H1 (cell line): ENCODE results near the gene ERN2. TPM values are rescaled to one million over a fixed set of nuclear protein-coding genes. Genes with fewer than 3 reads are reported as not detected.

ENCODE experiments used
- CTCF ChIA-PET: fragments of 300-600 bp; sonication (Branson Sonifier 250); formaldehyde crosslinking; loops from one replicate; lab custom pipeline; 2021; ENCODE audit not compliant: partially characterized antibody; lab: Charles Lee
- POLR2A ChIA-PET: fragments of 300-600 bp; sonication (Branson Sonifier 250); formaldehyde crosslinking; loops from one replicate; lab custom pipeline; 2021; ENCODE audit warnings: inconsistent platforms; ENCODE audit not compliant: partially characterized antibody; lab: Charles Lee
- DNase-seq, 2 experiments: peaks; one replicate each; pipeline versions ENCODE4 v3.0.0 to v3.0.0-alpha.2; 2010 to 2022; ENCODE audit warnings: low spot score in 2 of 2, low read depth in 1 of 2, mixed read lengths in 1 of 2
- FAIRE-seq: peaks from 2 replicates; lab custom pipeline; 2011; peaks lifted over from hg19 to GRCh38; lab: Jason Lieb, UNC
- H2AFZ ChIP-seq: 2 replicates; pipeline ENCODE4 v1.8.1; 2012; ENCODE audit warnings: low read length, inconsistent platforms
- H2AK5ac ChIP-seq: 2 replicates; pipeline ENCODE4 v1.6.1; 2013; ENCODE audit warnings: low read depth, low read length
- H2BK120ac ChIP-seq: replicated peaks from 2 replicates; pipeline ENCODE3; 2013; ENCODE audit warnings: low read depth, low read length, inconsistent platforms
- H2BK12ac ChIP-seq: 2 replicates; pipeline ENCODE4 v1.6.1; 2013; ENCODE audit warnings: low read depth, low read length
- H2BK15ac ChIP-seq: 2 replicates; pipeline ENCODE4 v1.6.1; 2013; ENCODE audit warnings: low read length
- H2BK20ac ChIP-seq: 2 replicates; pipeline ENCODE4 v1.6.1; 2013; ENCODE audit warnings: low read length
- H2BK5ac ChIP-seq: 2 replicates; pipeline ENCODE4 v1.6.1; 2013; ENCODE audit warnings: low read depth, low read length
- H3K14ac ChIP-seq: 2 replicates; pipeline ENCODE4 v1.6.1; 2013; ENCODE audit warnings: inconsistent platforms; ENCODE audit not compliant: insufficient read length
- H3K18ac ChIP-seq: 2 replicates; pipeline ENCODE4 v1.6.1; 2013; ENCODE audit warnings: low read length; ENCODE audit errors: extremely low read depth
- H3K23ac ChIP-seq: 2 replicates; pipeline ENCODE4 v1.6.1; 2013; ENCODE audit warnings: inconsistent platforms; ENCODE audit not compliant: insufficient read length
- H3K23me2 ChIP-seq: 2 replicates; pipeline ENCODE4 v1.6.1; 2013; ENCODE audit warnings: low read depth, low read length
- H3K27ac ChIP-seq: 2 replicates; pipeline ENCODE4 v1.6.1; 2011; ENCODE audit warnings: low read depth, low read length, inconsistent platforms
- H3K27me3 ChIP-seq, 4 experiments: replicated peaks in 1 of 4; 1 replicate in 1 of 4; 2 replicates in 3 of 4; pipeline versions ENCODE4 v1.6.1 to v1.8.1; 2011 to 2013; ENCODE audit warnings: low read length in 3 of 4, mild to moderate bottlenecking in 3 of 4, inconsistent platforms in 2 of 4, mixed read lengths in 2 of 4, moderate library complexity in 1 of 4; ENCODE audit not compliant: control insufficient read depth in 3 of 4, insufficient read depth in 3 of 4; ENCODE audit errors: extremely low read depth in 1 of 4
- H3K36me3 ChIP-seq, 4 experiments: 2 replicates each; pipeline versions ENCODE4 v1.6.1 to v1.8.1; 2011 to 2013; ENCODE audit warnings: mild to moderate bottlenecking in 4 of 4, low read length in 3 of 4, moderate library complexity in 2 of 4, control low read depth in 1 of 4, inconsistent platforms in 1 of 4; ENCODE audit not compliant: insufficient read depth in 4 of 4, control insufficient read depth in 2 of 4
- H3K4ac ChIP-seq: replicated peaks from 2 replicates; pipeline ENCODE3; 2013; ENCODE audit warnings: low read length, low read depth, mixed read lengths, inconsistent platforms; ENCODE audit not compliant: insufficient read length
- H3K4me1 ChIP-seq, 4 experiments: replicated peaks in 1 of 4; 1 replicate in 1 of 4; 2 replicates in 3 of 4; pipeline versions ENCODE4 v1.6.1 to v1.8.1; 2011 to 2013; ENCODE audit warnings: low read length in 3 of 4, inconsistent platforms in 2 of 4, mixed read lengths in 1 of 4; ENCODE audit not compliant: insufficient read depth in 4 of 4, control insufficient read depth in 3 of 4
- H3K4me2 ChIP-seq, 2 experiments: 2 replicates each; pipeline versions ENCODE4 v1.6.1 to v1.8.1; 2011 to 2013; ENCODE audit warnings: low read depth in 2 of 2, low read length in 2 of 2, control low read depth in 1 of 2, inconsistent platforms in 1 of 2, mild to moderate bottlenecking in 1 of 2; ENCODE audit not compliant: insufficient read depth in 1 of 2
- H3K4me3 ChIP-seq, 4 experiments: fragments of 200-600, 300-600 bp in 1 of 4; sonication (generic), shearing (Covaris generic), sonication (Bioruptor Twin) in 1 of 4; 2 replicates each; pipeline versions ENCODE4 v1.5.1 to v1.8.1; 2011 to 2016; ENCODE audit warnings: low read length in 4 of 4, low read depth in 3 of 4, control low read depth in 2 of 4, inconsistent platforms in 2 of 4, mild to moderate bottlenecking in 2 of 4, mixed read lengths in 1 of 4, moderate library complexity in 1 of 4; ENCODE audit not compliant: insufficient read depth in 2 of 4; ENCODE audit errors: extremely low read depth in 1 of 4
- H3K56ac ChIP-seq: replicated peaks from 2 replicates; pipeline ENCODE3; 2013; ENCODE audit warnings: low read depth, mild to moderate bottlenecking, mixed read lengths, low read length, inconsistent platforms; ENCODE audit not compliant: insufficient read length
- H3K79me1 ChIP-seq: 2 replicates; pipeline ENCODE4 v1.6.1; 2013; ENCODE audit warnings: low read depth, low read length, control low read depth
- H3K79me2 ChIP-seq, 2 experiments: 2 replicates each; pipeline versions ENCODE4 v1.6.1 to v1.8.1; 2012 to 2013; ENCODE audit warnings: low read length in 2 of 2, mild to moderate bottlenecking in 2 of 2, inconsistent platforms in 1 of 2; ENCODE audit not compliant: insufficient read depth in 2 of 2, control insufficient read depth in 1 of 2
- H3K9ac ChIP-seq, 4 experiments: replicated peaks in 1 of 4; 1 replicate in 1 of 4; 2 replicates in 3 of 4; pipeline versions ENCODE4 v1.6.1 to v1.8.1; 2011 to 2013; ENCODE audit warnings: low read depth in 3 of 4, low read length in 3 of 4, control low read depth in 2 of 4, mild to moderate bottlenecking in 2 of 4, moderate library complexity in 2 of 4, inconsistent platforms in 1 of 4; ENCODE audit errors: extremely low read depth in 1 of 4
- H3K9me3 ChIP-seq, 2 experiments: 2 replicates each; pipeline versions ENCODE4 v1.6.1 to v1.8.1; 2012 to 2013; ENCODE audit warnings: mild to moderate bottlenecking in 2 of 2, moderate library complexity in 2 of 2, control low read depth in 1 of 2, inconsistent platforms in 1 of 2, low read depth in 1 of 2, low read length in 1 of 2, mixed read lengths in 1 of 2; ENCODE audit not compliant: insufficient read depth in 2 of 2
- H4K20me1 ChIP-seq, 2 experiments: replicated peaks in 1 of 2; 2 replicates each; pipeline versions ENCODE3 to v1.8.1; 2011 to 2013; ENCODE audit warnings: inconsistent platforms in 2 of 2, low read length in 2 of 2, mild to moderate bottlenecking in 1 of 2; ENCODE audit not compliant: insufficient read depth in 2 of 2, control insufficient read depth in 1 of 2
- H4K5ac ChIP-seq: 2 replicates; pipeline ENCODE4 v1.6.1; 2013; ENCODE audit warnings: low read length, low read depth, mixed read lengths, inconsistent platforms; ENCODE audit not compliant: insufficient read length
- H4K8ac ChIP-seq: 2 replicates; pipeline ENCODE4 v1.8.0; 2013; ENCODE audit warnings: mild to moderate bottlenecking, moderate library complexity, low read length, inconsistent platforms; ENCODE audit not compliant: insufficient read depth; ENCODE audit errors: extremely low read depth
- H4K91ac ChIP-seq: replicated peaks from 2 replicates; pipeline ENCODE3; 2013; ENCODE audit warnings: low read length, mixed read lengths, inconsistent platforms; ENCODE audit not compliant: insufficient read length
- CREB1 ChIP-seq: IDR thresholded peaks from 2 replicates; pipeline ENCODE4 v1.6.1; 2012; ENCODE audit warnings: inconsistent platforms
- FOSL1 ChIP-seq: IDR thresholded peaks from 2 replicates; pipeline ENCODE4 v1.6.1; 2011; ENCODE audit warnings: mild to moderate bottlenecking, low read depth, low read length, moderate library complexity; ENCODE audit not compliant: insufficient read depth
- GTF2F1 ChIP-seq: IDR thresholded peaks from 2 replicates; pipeline ENCODE4 v1.6.1; 2012; ENCODE audit warnings: low read depth, low read length, improper control_type of control experiment, borderline replicate concordance
- JUN ChIP-seq: IDR thresholded peaks from 2 replicates; pipeline ENCODE4 v1.6.1; 2011; ENCODE audit warnings: low read depth, mild to moderate bottlenecking, improper control_type of control experiment, low read length
- NRF1 ChIP-seq: IDR thresholded peaks from 2 replicates; pipeline ENCODE4 v1.6.1; 2011; ENCODE audit warnings: mild to moderate bottlenecking, low read depth, low read length, improper control_type of control experiment
- POU5F1 ChIP-seq: IDR thresholded peaks from 2 replicates; pipeline ENCODE4 v1.6.1; 2011; ENCODE audit warnings: low read depth, mild to moderate bottlenecking, low read length, moderate library complexity
- RBBP5 ChIP-seq: IDR thresholded peaks from 2 replicates; pipeline ENCODE4 v1.7.1; 2012; ENCODE audit warnings: low read depth, mild to moderate bottlenecking, inconsistent platforms, low read length, moderate library complexity, borderline replicate concordance
- SIN3A ChIP-seq, 2 experiments: IDR thresholded peaks in 1 of 2; conservative IDR thresholded peaks in 1 of 2; 2 replicates each; pipeline ENCODE4 v1.6.1; 2011 to 2012; ENCODE audit warnings: low read length in 2 of 2, improper control_type of control experiment in 1 of 2, low read depth in 1 of 2, mild to moderate bottlenecking in 1 of 2
- SP4 ChIP-seq: IDR thresholded peaks from 2 replicates; pipeline ENCODE4 v1.6.1; 2012; ENCODE audit warnings: low read length, inconsistent platforms
- SUZ12 ChIP-seq: fragments of 200-600 bp; sonication (generic); IDR thresholded peaks from 2 replicates; pipeline ENCODE4 v1.6.1; 2012; ENCODE audit warnings: mild to moderate bottlenecking, inconsistent platforms, low read length, moderate library complexity, mixed read lengths
- TAF7 ChIP-seq: optimal IDR thresholded peaks from 2 replicates; pipeline ENCODE3; 2011; ENCODE audit warnings: low read depth, mild to moderate bottlenecking, inconsistent platforms, low read length, moderate library complexity, borderline replicate concordance
- ZNF274 ChIP-seq: IDR thresholded peaks from 2 replicates; pipeline ENCODE4 v1.7.0; 2012; ENCODE audit warnings: low read length, borderline replicate concordance; ENCODE audit errors: extremely low read depth
- WGBS, 2 experiments: shearing (Covaris generic) in 1 of 2; methylation state at CpG; one replicate each; pipeline versions ENCODE4 v1.1.6 to v1.1.7; 2013 to 2015; ENCODE audit warnings: low lambda C conversion rate in 2 of 2, mixed read lengths in 2 of 2, inconsistent platforms in 1 of 2, low coverage in 1 of 2, missing lambda C conversion rate in 1 of 2; ENCODE audit not compliant: insufficient replicate concordance in 2 of 2, insufficient coverage in 1 of 2, insufficient read length in 1 of 2; ENCODE audit errors: extremely low coverage in 1 of 2, missing lambda C conversion rate in 1 of 2; 5-methylcytosine and 5-hydroxymethylcytosine counted together
- polyA plus RNA-seq, 7 experiments: library from polyadenylated mRNA; depleted of rRNA in 3 of 7; stranded (reverse) in 5 of 7; unstranded in 2 of 7; fragments of >200 nt in 5 of 7; fragments of 200-250 nt in 2 of 7; gene quantifications; 1 replicate in 5 of 7; 2 replicates in 1 of 7; 4 replicates in 1 of 7; pipeline versions ENCODE4 v1.2.1 to v1.2.3, GENCODE V29; 2011 to 2013; ENCODE audit warnings: missing spikeins in 2 of 7, mixed read lengths in 2 of 7
- total RNA-seq: library from RNA; stranded (reverse); fragmentation: NEBNext Ultra II Directional; extraction: Animal tissue kit (Norgen Biotek cat#: 25700); gene quantifications from 2 replicates; pipeline ENCODE4 v1.2.1, GENCODE V29; 2021
- TF ChIP-seq, protein P1 (sequence below): IDR thresholded peaks from 2 replicates; pipeline ENCODE4 v1.6.1; 2012; ENCODE audit warnings: inconsistent platforms

Gene ERN2
- total and polyA plus RNA-seq, 2 of the 8 experiments (the other 6 are each of a cell fraction or from before 2014, with no cell fraction given): 2.4 to 4.4 TPM

DNA sequence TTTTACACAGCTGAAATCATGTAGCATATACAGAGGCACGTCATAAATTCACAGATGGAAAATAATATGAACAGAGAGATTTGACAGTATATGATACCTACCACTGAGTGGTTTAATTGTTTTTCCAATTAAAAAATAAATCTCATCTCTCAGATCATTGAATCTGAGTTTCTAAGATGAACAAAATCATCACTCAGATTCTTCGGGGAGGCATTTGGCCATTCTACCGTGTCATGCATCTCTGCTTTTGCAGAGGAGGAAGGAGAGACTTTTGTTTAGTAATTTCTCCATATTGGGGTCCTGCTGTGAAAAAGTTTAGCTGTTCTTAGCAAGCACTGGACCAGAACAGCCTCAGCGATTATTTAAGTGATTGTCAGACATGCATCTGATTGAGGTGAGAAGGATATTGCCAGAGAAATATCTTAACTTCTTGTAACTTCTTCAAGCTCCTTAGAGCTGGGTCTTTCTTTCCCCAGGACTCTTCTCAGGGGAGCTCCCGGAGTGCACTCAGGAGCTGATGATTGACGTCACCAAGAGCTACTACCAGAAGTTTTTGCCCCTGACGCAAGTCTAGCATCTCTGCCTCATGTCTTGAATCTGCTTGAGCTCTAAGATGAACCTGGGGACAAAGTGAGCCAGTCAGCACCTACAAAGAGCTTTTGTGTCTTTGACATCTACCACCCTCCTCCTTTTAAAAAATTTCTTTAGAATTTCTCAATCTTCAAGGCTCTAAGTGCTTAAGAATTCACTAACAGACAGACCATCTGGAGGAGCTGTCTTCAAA, 46.3 kb downstream of the ERN2 start:
- no peak overlapping the region for H2BK20ac ChIP-seq
- no peak overlapping the region for H3K4ac ChIP-seq
- H2AFZ ChIP-seq: no peak overlapping the region
- H3K9me3 ChIP-seq: no peaks in the 10 kb centered on the region
- no peak overlapping the region for H2BK15ac ChIP-seq
- no peak overlapping the region for H2BK120ac ChIP-seq
- H3K4me2 ChIP-seq: no peak overlapping the region
- H4K8ac ChIP-seq: no peak overlapping the region
- ChIA-PET CTCF (interaction anchor here (2.3 kb wide), 1 partner anchor 11 kb away, joined by 20 read pairs; the partner anchor contains the start of gene PLK1), POLR2A (interaction anchor here (0.7 to 4.5 kb wide), 4 partner anchors 8 to 28 kb away, joined by 3 to 23 read pairs (median 6); partner anchors contain the start of gene PLK1)
- no peaks in the 10 kb centered on the region for H3K27me3 ChIP-seq
- H3K4me3 ChIP-seq: no peak overlapping the region
- no peak overlapping the region for H3K56ac ChIP-seq
- H3K27ac ChIP-seq: no peak overlapping the region
- H4K20me1 ChIP-seq: peaks cover 2 to 3% of the 10 kb centered on the region in 2 experiments
- no peak overlapping the region for H4K91ac ChIP-seq
- H3K23ac ChIP-seq: no peak overlapping the region
- FAIRE-seq (no peak), DNase-seq (no peak)
- H3K9ac ChIP-seq: no peak overlapping the region
- H3K14ac ChIP-seq: no peak overlapping the region
- no peak overlapping the region for H2AK5ac ChIP-seq
- no peaks in the 10 kb centered on the region for H3K23me2 ChIP-seq
- 88% methylated on average over 7 of the region's 7 CpGs; no CpG with 5 or more reads in 1 of the 2 experiments for WGBS, 2 experiments
- H4K5ac ChIP-seq: no peak overlapping the region
- no peaks in the 10 kb centered on the region for H3K79me2 ChIP-seq
- no peaks in the 10 kb centered on the region for H3K4me1 ChIP-seq
- no peaks in the 10 kb centered on the region for H3K79me1 ChIP-seq
- H3K36me3 ChIP-seq: peaks cover 15 to 70% (median 50%) of the 10 kb centered on the region in 4 experiments
- H2BK5ac ChIP-seq: no peak overlapping the region
- H3K18ac ChIP-seq: no peak overlapping the region
- no peak overlapping the region for H2BK12ac ChIP-seq
- TF ChIP-seq GTF2F1 (no peak), FOSL1 (no peak), RBBP5 (no peak), JUN (no peak), POU5F1 (no peak), NRF1 (no peak), ZNF274 (no peak), TAF7 (no peak), CREB1 (no peak), SUZ12 (no peak), SIN3A (conservative IDR thresholded peaks at IDR 0.05 in 1 of 2, IDR thresholded peaks at IDR 0.05 in 1 of 2; ENCODE audit: low read depth in 1 of 2, low read length in 2 of 2) (no peak), SP4 (no peak)
- TF ChIP-seq, protein P1, sequence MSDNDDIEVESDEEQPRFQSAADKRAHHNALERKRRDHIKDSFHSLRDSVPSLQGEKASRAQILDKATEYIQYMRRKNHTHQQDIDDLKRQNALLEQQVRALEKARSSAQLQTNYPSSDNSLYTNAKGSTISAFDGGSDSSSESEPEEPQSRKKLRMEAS: no peak
